Esophagus squamous epithelium (tissue), 4 donors: Measurements from ENCODE around the gene NMNAT1.

Experiments
- POLR2A ChIP-seq, 4 donors: fragments of 450-650 bp; IDR thresholded peaks; one replicate each; pipeline ENCODE4 v1.6.1; 2017; ENCODE audit warnings: antibody characterized with exemption in 4 of 4, mild to moderate bottlenecking in 4 of 4, moderate library complexity in 3 of 4
- TF ChIP-seq, protein P1 (sequence below), 6 experiments: fragments of 450-650 bp in 4 of 6; fragments of 200-600 bp in 2 of 6; sonication (generic) in 2 of 6; IDR thresholded peaks; one replicate each; pipeline ENCODE4 v1.5.1; 2016 to 2019; ENCODE audit warnings: antibody characterized with exemption in 6 of 6, mild to moderate bottlenecking in 4 of 6, moderate library complexity in 4 of 6

GRCh38 chr1:9907441-9907840 lies 35.8 kb upstream of the NMNAT1 start:
- TF ChIP-seq, protein P1, sequence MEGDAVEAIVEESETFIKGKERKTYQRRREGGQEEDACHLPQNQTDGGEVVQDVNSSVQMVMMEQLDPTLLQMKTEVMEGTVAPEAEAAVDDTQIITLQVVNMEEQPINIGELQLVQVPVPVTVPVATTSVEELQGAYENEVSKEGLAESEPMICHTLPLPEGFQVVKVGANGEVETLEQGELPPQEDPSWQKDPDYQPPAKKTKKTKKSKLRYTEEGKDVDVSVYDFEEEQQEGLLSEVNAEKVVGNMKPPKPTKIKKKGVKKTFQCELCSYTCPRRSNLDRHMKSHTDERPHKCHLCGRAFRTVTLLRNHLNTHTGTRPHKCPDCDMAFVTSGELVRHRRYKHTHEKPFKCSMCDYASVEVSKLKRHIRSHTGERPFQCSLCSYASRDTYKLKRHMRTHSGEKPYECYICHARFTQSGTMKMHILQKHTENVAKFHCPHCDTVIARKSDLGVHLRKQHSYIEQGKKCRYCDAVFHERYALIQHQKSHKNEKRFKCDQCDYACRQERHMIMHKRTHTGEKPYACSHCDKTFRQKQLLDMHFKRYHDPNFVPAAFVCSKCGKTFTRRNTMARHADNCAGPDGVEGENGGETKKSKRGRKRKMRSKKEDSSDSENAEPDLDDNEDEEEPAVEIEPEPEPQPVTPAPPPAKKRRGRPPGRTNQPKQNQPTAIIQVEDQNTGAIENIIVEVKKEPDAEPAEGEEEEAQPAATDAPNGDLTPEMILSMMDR (IDR thresholded peaks at IDR 0.05) = no peak
- TF ChIP-seq POLR2A (IDR thresholded peaks at IDR 0.05) = no peak
